GM18502 (cell line): ENCODE results near the gene FABP7.
A peak's percentile ranks its signal among the peaks of the same experiment; 100 is the strongest.
"Not testable (repeated sequence)": the region's sequence is repeated elsewhere in the genome, so short reads cannot be mapped to it uniquely, and the experiment has no call there.

ENCODE experiments used
- ATAC-seq: cut with Tn5 transposase; IDR thresholded peaks from one replicate; pipeline ENCODE4 v1.9.1; 2021; ENCODE audit warnings: mild to moderate bottlenecking; ENCODE audit not compliant: unreplicated experiment, poor library complexity

Gene FABP7

GRCh38 chr6:122779667-122780066 is at the start of gene FABP7:
Gene FABP7, plus strand, starts transcription at chr6:122779716. Its CDS starts 79 bp downstream, at chr6:122779795.
- no peak for ATAC-seq

GRCh38 chr6:122730334-122730733 is 49.2 kb upstream of the FABP7 start:
- ATAC-seq: no peak

GRCh38 chr6:122730775-122731386 is 48.6 kb upstream of the FABP7 start:
- peak; percentile 66 for ATAC-seq

GRCh38 chr6:122733259-122733658 is 46.3 kb upstream of the FABP7 start:
- ATAC-seq: no peak

- ATAC-seq: no peak
These were observed 44.8 kb upstream of the FABP7 start for GRCh38 chr6:122734529-122735395.

- no peak for ATAC-seq
These were observed 43.9 kb upstream of the FABP7 start for GRCh38 chr6:122735582-122735981.

- ATAC-seq: no peak
These were observed 43.4 kb upstream of the FABP7 start for GRCh38 chr6:122736163-122736562.

- no peak for ATAC-seq
These were observed 42.9 kb upstream of the FABP7 start for GRCh38 chr6:122736616-122737015.

- no peak for ATAC-seq
These were observed 39.4 kb upstream of the FABP7 start for GRCh38 chr6:122740091-122740490.

- no peak for ATAC-seq
These were observed 38.6 kb upstream of the FABP7 start for GRCh38 chr6:122740936-122741335.

GRCh38 chr6:122744247-122744646 is 35.3 kb upstream of the FABP7 start:
- ATAC-seq: not testable (repeated sequence)

GRCh38 chr6:122744856-122745255 is 34.7 kb upstream of the FABP7 start:
- not testable (repeated sequence) for ATAC-seq

GRCh38 chr6:122746688-122747087 is 32.8 kb upstream of the FABP7 start:
- ATAC-seq: no peak

- no peak for ATAC-seq
These were observed 31.9 kb upstream of the FABP7 start for GRCh38 chr6:122747573-122747972.

GRCh38 chr6:122748945-122749344 is 30.6 kb upstream of the FABP7 start:
- not testable (repeated sequence) for ATAC-seq

- ATAC-seq: no peak
These were observed 30.0 kb upstream of the FABP7 start for GRCh38 chr6:122749451-122750050.

GRCh38 chr6:122751326-122751725 is 28.2 kb upstream of the FABP7 start:
- ATAC-seq: peak; percentile 89

- no peak for ATAC-seq
These were observed 27.1 kb upstream of the FABP7 start for GRCh38 chr6:122752459-122752858.

GRCh38 chr6:122753000-122753687 is 26.4 kb upstream of the FABP7 start:
- no peak for ATAC-seq

GRCh38 chr6:122753688-122754056 is 25.8 kb upstream of the FABP7 start:
- ATAC-seq: no peak
